Measurements from ENCODE around the gene LDHA. TPM values are rescaled to one million over a fixed set of nuclear protein-coding genes. Genes with fewer than 3 reads are reported as not detected.

LDHA gene
- total RNA-seq, 1 experiment from 2014 or later, result 1,441 TPM

GRCh38 chr11:18394928-18395734 lies 768 bp downstream of the LDHA start:
- H3K4me3 ChIP-seq (ENCODE audit: low read length), result peak overlapping the region; percentile 93
- H3K27ac ChIP-seq (ENCODE audit: low read length), result peak overlapping the region; percentile 82
- H3K79me2 ChIP-seq (ENCODE audit: low read length), result peaks cover 71% of the 10 kb centered on the region
- peak overlapping the region; percentile 94 for H3K4me2 ChIP-seq (ENCODE audit: low read length)
- DNase-seq, result no peak
- H2AFZ ChIP-seq (ENCODE audit: low read length), result no peak overlapping the region
- ATAC-seq, result no peak
- BruUV-seq (replicated peaks), result TSS peak; percentile 55
- no peaks in the 10 kb centered on the region for H3K27me3 ChIP-seq (ENCODE audit: low read length)
- peaks cover 22% of the 10 kb centered on the region for H3K4me1 ChIP-seq (ENCODE audit: insufficient read depth, low read length)
- TF ChIP-seq EZH2 (IDR thresholded peaks at IDR 0.05; ENCODE audit: low read length, unreplicated experiment) (no peak), EZH2phosphoT487 (IDR thresholded peaks at IDR 0.05; ENCODE audit: borderline replicate concordance, low read length) (no peak)
- TF ChIP-seq, protein P1, sequence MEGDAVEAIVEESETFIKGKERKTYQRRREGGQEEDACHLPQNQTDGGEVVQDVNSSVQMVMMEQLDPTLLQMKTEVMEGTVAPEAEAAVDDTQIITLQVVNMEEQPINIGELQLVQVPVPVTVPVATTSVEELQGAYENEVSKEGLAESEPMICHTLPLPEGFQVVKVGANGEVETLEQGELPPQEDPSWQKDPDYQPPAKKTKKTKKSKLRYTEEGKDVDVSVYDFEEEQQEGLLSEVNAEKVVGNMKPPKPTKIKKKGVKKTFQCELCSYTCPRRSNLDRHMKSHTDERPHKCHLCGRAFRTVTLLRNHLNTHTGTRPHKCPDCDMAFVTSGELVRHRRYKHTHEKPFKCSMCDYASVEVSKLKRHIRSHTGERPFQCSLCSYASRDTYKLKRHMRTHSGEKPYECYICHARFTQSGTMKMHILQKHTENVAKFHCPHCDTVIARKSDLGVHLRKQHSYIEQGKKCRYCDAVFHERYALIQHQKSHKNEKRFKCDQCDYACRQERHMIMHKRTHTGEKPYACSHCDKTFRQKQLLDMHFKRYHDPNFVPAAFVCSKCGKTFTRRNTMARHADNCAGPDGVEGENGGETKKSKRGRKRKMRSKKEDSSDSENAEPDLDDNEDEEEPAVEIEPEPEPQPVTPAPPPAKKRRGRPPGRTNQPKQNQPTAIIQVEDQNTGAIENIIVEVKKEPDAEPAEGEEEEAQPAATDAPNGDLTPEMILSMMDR (conservative IDR thresholded peaks at IDR 0.05; ENCODE audit: low read depth, low read length), result no peak
- peaks cover 13% of the 10 kb centered on the region for H3F3A ChIP-seq (ENCODE audit: low read length, unreplicated experiment)
- POLR2A ChIA-PET (ENCODE audit: unreplicated experiment), result interaction anchor here (0.6 to 1.4 kb wide), 7 partner anchors 11 to 219 kb away, joined by 3 to 28 read pairs (median 5); partner anchors contain the start of genes HPS5 and TSG101
- no peaks in the 10 kb centered on the region for H3K9me3 ChIP-seq (ENCODE audit: low read length)
- no peaks in the 10 kb centered on the region for H3K9me2 ChIP-seq (replicated peaks; ENCODE audit: low read length)
- peak overlapping the region; percentile 98 for H3K9ac ChIP-seq (ENCODE audit: low read length)
- intact Hi-C loops (cut with micrococcal nuclease), result loop anchor here (1.0 to 5.0 kb wide), 2 partner anchors 11 to 43 kb away; no protein-coding TSS in a partner anchor
- peaks cover 50% of the 10 kb centered on the region for H4K20me1 ChIP-seq (ENCODE audit: low read length)
- CTCF ChIA-PET, result interaction anchor here (0.6 to 1.4 kb wide), 3 partner anchors 11 to 676 kb away, joined by 3 to 5 read pairs (median 4); no protein-coding TSS in a partner anchor
- peaks cover 45% of the 10 kb centered on the region for H3K36me3 ChIP-seq (ENCODE audit: low read depth, low read length)

- BruUV-seq (replicated peaks), result TSS peak; percentile 82
- ATAC-seq (peak; percentile 77), DNase-seq (peak; percentile 98)
- Histone ChIP-seq H3K27ac (ENCODE audit: low read length) (peak overlapping the region; percentile 82), H3K9me2 (replicated peaks; ENCODE audit: low read length) (no peaks in the 10 kb centered on the region), H3K36me3 (ENCODE audit: low read depth, low read length) (peaks cover 52% of the 10 kb centered on the region), H4K20me1 (ENCODE audit: low read length) (peaks cover 56% of the 10 kb centered on the region), H3F3A (ENCODE audit: low read length, unreplicated experiment) (peaks cover 18% of the 10 kb centered on the region), H2AFZ (ENCODE audit: low read length) (no peak overlapping the region), H3K4me3 (ENCODE audit: low read length) (peak overlapping the region; percentile 93), H3K4me2 (ENCODE audit: low read length) (peak overlapping the region; percentile 94), H3K79me2 (ENCODE audit: low read length) (peaks cover 78% of the 10 kb centered on the region), H3K9ac (ENCODE audit: low read length) (peak overlapping the region; percentile 98), H3K9me3 (ENCODE audit: low read length) (no peaks in the 10 kb centered on the region), H3K27me3 (ENCODE audit: low read length) (no peaks in the 10 kb centered on the region), H3K4me1 (ENCODE audit: insufficient read depth, low read length) (peaks cover 22% of the 10 kb centered on the region)
- POLR2A ChIA-PET (ENCODE audit: unreplicated experiment), result interaction anchor here (0.6 to 1.4 kb wide), 5 partner anchors 12 to 170 kb away, joined by 3 to 14 read pairs (median 3); partner anchors contain the start of genes HPS5 and TSG101
- intact Hi-C loops (cut with micrococcal nuclease), result loop anchor here (1.0 to 5.0 kb wide), 3 partner anchors 44 to 130 kb away; partner anchors contain the start of gene TSG101
- CTCF ChIA-PET, result interaction anchor here (0.6 to 1.4 kb wide), 3 partner anchors 12 to 675 kb away, joined by 3 to 5 read pairs (median 4); no protein-coding TSS in a partner anchor
- TF ChIP-seq, protein P1 (conservative IDR thresholded peaks at IDR 0.05; ENCODE audit: low read depth, low read length), result no peak
- TF ChIP-seq EZH2phosphoT487 (IDR thresholded peaks at IDR 0.05; ENCODE audit: borderline replicate concordance, low read length), result no peak; the same call in 1 of the 2 replicates
- no peak for TF ChIP-seq EZH2 (IDR thresholded peaks at IDR 0.05; ENCODE audit: low read length, unreplicated experiment)
Measured at GRCh38 chr11:18395735-18396504, 1.6 kb downstream of the LDHA start.
